ENCODE data around the gene DNAI7. TPM values are rescaled to one million over a fixed set of nuclear protein-coding genes. Genes with fewer than 3 reads are reported as not detected.

DNAI7 gene
- total RNA-seq, 1 donor from 2014 or later: 2.3 TPM

DNA sequence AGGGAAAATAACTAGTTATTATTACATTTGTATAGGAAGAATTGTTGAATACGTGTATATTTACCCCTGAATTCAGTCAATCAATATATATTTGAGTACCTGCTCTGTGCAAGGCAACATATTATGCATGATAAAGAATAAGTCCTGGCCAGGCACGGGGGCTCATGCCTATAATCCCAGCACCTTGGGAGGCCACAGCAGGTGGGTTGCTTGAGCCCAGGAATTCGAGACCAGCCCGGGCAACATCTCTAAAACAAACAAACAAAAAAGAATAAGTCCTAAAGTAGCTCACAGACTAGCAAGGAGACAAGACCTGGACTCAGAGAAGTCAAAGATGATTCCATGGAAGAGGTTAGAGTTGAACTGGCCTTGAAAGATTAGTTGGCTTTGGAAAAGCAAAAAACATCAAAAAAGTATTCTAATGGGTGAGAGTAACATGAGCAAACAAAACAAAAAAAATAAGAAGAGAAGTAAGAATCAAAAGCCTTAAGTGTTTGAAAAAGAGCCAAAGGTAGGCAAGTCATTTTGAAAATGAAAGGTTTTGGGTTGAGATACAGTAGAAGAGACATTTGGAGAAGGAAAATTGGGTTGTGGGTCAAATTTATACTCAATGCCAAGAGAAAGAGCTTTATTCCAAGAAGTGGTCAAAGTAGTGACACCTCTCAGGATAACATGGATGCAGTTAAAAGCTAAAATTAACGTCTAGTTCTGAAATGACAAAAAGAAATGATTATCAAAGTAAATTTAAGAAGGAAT, 130.9 kb downstream of the DNAI7 start:
- intact Hi-C loops (cut with DNase I): no loop called here
- DNase-seq (ENCODE audit: missing footprints) (no peak), ATAC-seq (no peak)

DNA sequence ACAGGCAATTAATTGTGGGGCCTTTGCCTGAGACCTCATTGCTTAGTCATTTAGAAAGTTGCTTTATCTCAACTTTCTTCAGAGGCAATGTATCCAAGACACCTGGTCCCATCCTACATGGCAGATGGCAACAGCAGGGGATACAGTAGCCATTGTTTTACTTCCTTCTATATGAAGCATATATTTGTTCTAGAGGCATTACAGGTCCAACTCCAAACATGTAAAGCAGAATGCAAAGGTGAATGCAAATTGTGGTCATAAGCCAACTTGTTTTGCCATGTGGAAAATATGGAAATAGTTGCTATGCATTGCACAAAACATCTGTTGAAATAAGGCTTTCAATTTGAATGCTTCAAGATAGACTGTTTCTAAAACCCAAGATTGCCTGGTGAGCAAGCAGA, 136.3 kb downstream of the DNAI7 start:
- ATAC-seq (no peak), DNase-seq (ENCODE audit: missing footprints) (no peak)
- intact Hi-C loops (cut with DNase I): no loop called here

Other genes with a start within 250 kb of the DNAI7 start
- gene BCAT1, start 246.1 kb downstream of the DNAI7 start, total RNA-seq: 5.8 TPM
- gene ETFRF1, start 77 bp upstream of the DNAI7 start, total RNA-seq: 65.7 TPM
- 12.7 TPM for gene KRAS, start 55.8 kb upstream of the DNAI7 start, total RNA-seq